ENCODE data around the gene ZNHIT6. TPM values are rescaled to one million over a fixed set of nuclear protein-coding genes. Genes with fewer than 3 reads are reported as not detected.

ZNHIT6 gene
- total RNA-seq, 1 experiment from 2014 or later, result 14.3 TPM

- peak; percentile 88 for TF ChIP-seq ZNF532 (CRISPR knock-in tag; IDR thresholded peaks at IDR 0.05; ENCODE audit: borderline replicate concordance)
- no peak for TF ChIP-seq ZMAT4 (CRISPR knock-in tag; IDR thresholded peaks at IDR 0.05)
- TF ChIP-seq ETV6 (CRISPR knock-in tag; IDR thresholded peaks at IDR 0.05), result peak; percentile 83
- TF ChIP-seq ELF4 (CRISPR knock-in tag; IDR thresholded peaks at IDR 0.05; ENCODE audit: low read depth), result no peak
- TF ChIP-seq, protein P1, sequence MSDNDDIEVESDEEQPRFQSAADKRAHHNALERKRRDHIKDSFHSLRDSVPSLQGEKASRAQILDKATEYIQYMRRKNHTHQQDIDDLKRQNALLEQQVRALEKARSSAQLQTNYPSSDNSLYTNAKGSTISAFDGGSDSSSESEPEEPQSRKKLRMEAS (CRISPR knock-in tag; IDR thresholded peaks at IDR 0.05), result peak; percentile 60; the same call in 1 of the 2 replicates
- TF ChIP-seq ZNF423 (CRISPR knock-in tag; IDR thresholded peaks at IDR 0.05), result peak; percentile 52; the same call in 1 of the 2 replicates
- peak; percentile 80 for TF ChIP-seq FOXP1 (CRISPR knock-in tag; IDR thresholded peaks at IDR 0.05; ENCODE audit: borderline replicate concordance)
Observed at GRCh38 chr1:85607126-85607920, 100.9 kb downstream of the ZNHIT6 start (continued).

- CTCF ChIA-PET, result interaction anchor here (0.6 to 2.2 kb wide), 10 partner anchors 18 to 347 kb away, joined by 3 to 8 read pairs (median 4); partner anchors contain the start of genes C1orf52, CCN1 and ZNHIT6
- DNase-seq (ENCODE audit: low spot score), result no peak
Observed at GRCh38 chr1:85606414-85606800, 101.8 kb downstream of the ZNHIT6 start.

More at GRCh38 chr1:85606414-85606800, 101.8 kb downstream of the ZNHIT6 start:
- Mint-ChIP-seq H3K9me3 (no peaks in the 10 kb centered on the region), H3K27me3 (ENCODE audit: low read depth) (no peaks in the 10 kb centered on the region), H3K4me3 (no peak overlapping the region), H3K27ac (peak overlapping the region; percentile 97), H3K4me1 (peaks cover 45% of the 10 kb centered on the region), H3K36me3 (no peaks in the 10 kb centered on the region)
- no peak for ATAC-seq
- POLR2A ChIA-PET, result interaction anchor here (0.7 to 4.3 kb wide), 2 partner anchors 24 to 396 kb away, joined by 4 to 67 read pairs; partner anchors contain the start of gene CCN1
- TF ChIP-seq ZNF232 (CRISPR knock-in tag; IDR thresholded peaks at IDR 0.05), result no peak
- TF ChIP-seq ATF6 (CRISPR knock-in tag; IDR thresholded peaks at IDR 0.05), result no peak
- TF ChIP-seq, protein P1 (CRISPR knock-in tag; IDR thresholded peaks at IDR 0.05), result no peak
- TF ChIP-seq, protein P2, sequence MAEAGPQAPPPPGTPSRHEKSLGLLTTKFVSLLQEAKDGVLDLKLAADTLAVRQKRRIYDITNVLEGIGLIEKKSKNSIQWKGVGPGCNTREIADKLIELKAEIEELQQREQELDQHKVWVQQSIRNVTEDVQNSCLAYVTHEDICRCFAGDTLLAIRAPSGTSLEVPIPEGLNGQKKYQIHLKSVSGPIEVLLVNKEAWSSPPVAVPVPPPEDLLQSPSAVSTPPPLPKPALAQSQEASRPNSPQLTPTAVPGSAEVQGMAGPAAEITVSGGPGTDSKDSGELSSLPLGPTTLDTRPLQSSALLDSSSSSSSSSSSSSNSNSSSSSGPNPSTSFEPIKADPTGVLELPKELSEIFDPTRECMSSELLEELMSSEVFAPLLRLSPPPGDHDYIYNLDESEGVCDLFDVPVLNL (CRISPR knock-in tag; IDR thresholded peaks at IDR 0.05; ENCODE audit: borderline replicate concordance, low read depth), result no peak
- TF ChIP-seq EMX1 (CRISPR knock-in tag; IDR thresholded peaks at IDR 0.05), result no peak

All from WTC11 (cell line).